Rectal smooth muscle tissue (tissue), 1 donor: ENCODE measurements around the gene NFATC3.
"Not testable (repeated sequence)": the region's sequence is repeated elsewhere in the genome, so short reads cannot be mapped to it uniquely, and the experiment has no call there.

Source experiments
- H3K27ac ChIP-seq: one replicate; pipeline ENCODE4 v1.7.0; 2013; ENCODE audit warnings: low read depth, low read length, inconsistent platforms
- H3K27me3 ChIP-seq: one replicate; pipeline ENCODE4 v1.7.0; 2013; ENCODE audit warnings: low read length; ENCODE audit not compliant: control insufficient read depth, insufficient read depth
- H3K36me3 ChIP-seq: one replicate; pipeline ENCODE4 v1.7.0; 2013; ENCODE audit warnings: low read length; ENCODE audit not compliant: control insufficient read depth, insufficient read depth
- H3K4me1 ChIP-seq: one replicate; pipeline ENCODE4 v1.7.0; 2013; ENCODE audit warnings: low read length; ENCODE audit not compliant: control insufficient read depth, insufficient read depth
- H3K4me3 ChIP-seq: one replicate; pipeline ENCODE4 v1.7.0; 2013; ENCODE audit warnings: low read length
- H3K9ac ChIP-seq: one replicate; pipeline ENCODE4 v1.7.0; 2013; ENCODE audit warnings: low read length

The NFATC3 gene

DNA sequence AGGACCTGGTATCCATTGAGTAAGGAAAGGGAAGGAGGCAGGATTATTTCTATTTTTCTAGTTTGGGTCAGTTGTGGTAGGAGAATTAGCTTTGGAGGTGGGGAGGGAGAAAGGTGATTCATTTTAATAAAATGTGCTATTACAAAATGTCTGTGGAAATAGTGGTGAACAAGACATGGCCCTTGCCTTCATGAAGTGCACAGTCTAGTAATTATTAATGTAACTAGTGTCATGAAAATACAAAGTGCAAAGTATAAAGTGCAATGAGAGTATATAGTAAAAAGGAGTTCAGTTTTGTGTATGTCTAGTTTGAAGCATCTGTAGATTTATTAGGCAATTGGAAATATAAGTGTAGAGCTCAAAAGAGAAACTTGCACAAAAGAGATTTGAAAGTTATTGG, 11.9 kb downstream of the NFATC3 start:
- H3K9ac ChIP-seq: no peak overlapping the region
- H3K27me3 ChIP-seq: no peaks in the 10 kb centered on the region
- H3K27ac ChIP-seq: no peak overlapping the region
- H3K36me3 ChIP-seq: no peaks in the 10 kb centered on the region
- no peaks in the 10 kb centered on the region for H3K4me1 ChIP-seq
- H3K4me3 ChIP-seq: no peak overlapping the region

DNA sequence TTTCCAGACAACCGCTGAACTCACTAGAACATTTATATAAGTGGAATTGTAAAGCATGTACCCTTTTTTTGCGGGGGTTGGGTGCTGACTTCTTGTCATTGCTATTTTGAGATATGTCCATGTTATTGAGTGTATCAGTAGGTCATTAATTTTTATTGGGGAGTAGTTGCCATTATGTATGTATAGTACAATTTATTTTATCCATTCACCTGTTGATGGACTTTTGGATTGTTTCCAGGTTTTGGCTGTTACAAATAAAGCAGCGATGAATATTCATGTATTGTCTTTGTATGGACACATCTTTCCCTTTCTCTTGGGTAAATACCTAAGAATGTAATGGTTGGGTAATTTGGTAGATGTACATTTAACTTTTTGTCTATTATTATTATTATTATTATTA, 12.7 kb downstream of the NFATC3 start:
- Histone ChIP-seq H3K36me3 (no peaks in the 10 kb centered on the region), H3K27me3 (no peaks in the 10 kb centered on the region), H3K4me1 (no peaks in the 10 kb centered on the region), H3K4me3 (no peak overlapping the region), H3K9ac (no peak overlapping the region), H3K27ac (no peak overlapping the region)

DNA sequence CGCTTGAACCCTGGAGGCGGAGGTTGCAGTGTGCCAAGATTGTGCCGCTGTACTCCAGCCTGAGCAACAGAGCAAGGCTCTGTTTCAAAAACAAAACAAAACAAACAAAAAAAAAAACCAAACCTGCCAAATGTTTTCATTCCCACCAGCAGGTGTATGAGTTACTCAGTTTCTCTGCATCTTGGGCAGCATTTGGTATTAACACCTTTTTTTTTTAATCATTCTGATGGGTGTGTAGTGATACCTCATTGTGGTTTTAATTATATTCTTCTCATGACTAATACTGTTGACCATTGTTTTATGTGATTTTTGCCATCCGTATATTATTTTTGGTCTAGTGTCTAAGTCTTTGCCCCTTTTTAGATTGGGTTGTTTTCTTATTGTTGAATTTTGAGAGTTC, 15.3 kb downstream of the NFATC3 start:
- Histone ChIP-seq H3K27me3 (no peaks in the 10 kb centered on the region), H3K4me3 (no peak overlapping the region), H3K36me3 (no peaks in the 10 kb centered on the region), H3K4me1 (no peaks in the 10 kb centered on the region), H3K9ac (no peak overlapping the region), H3K27ac (no peak overlapping the region)

GRCh38 chr16:68105611-68106010, 20.4 kb downstream of the NFATC3 start:
- no peak overlapping the region for H3K9ac ChIP-seq
- H3K27me3 ChIP-seq: no peaks in the 10 kb centered on the region
- no peak overlapping the region for H3K4me3 ChIP-seq
- no peak overlapping the region for H3K27ac ChIP-seq
- no peaks in the 10 kb centered on the region for H3K36me3 ChIP-seq
- H3K4me1 ChIP-seq: no peaks in the 10 kb centered on the region

- not testable (repeated sequence) for H3K9ac ChIP-seq, H3K4me1 ChIP-seq, H3K27ac ChIP-seq, H3K4me3 ChIP-seq, H3K36me3 ChIP-seq, H3K27me3 ChIP-seq
Measured at GRCh38 chr16:68107230-68107928, 22.2 kb downstream of the NFATC3 start.

DNA sequence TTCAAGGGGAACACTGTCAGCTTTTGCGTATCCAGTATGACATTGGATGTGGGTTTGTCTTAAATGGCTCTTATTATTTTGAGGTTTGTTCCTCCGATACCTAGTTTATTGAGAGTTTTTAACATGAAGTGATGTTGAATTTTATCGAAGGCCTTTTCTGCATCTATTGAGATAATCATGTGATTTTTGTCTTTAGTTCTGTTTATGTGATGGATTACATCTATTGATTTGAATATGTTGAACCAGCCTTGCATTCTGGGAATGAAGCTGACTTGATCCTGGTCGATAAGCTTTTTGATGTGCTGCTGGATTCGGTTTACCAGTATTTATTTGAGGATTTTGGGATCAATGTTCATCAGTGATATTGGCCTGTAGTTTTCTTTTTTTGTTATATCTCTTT, 24.0 kb downstream of the NFATC3 start:
- not testable (repeated sequence) for H3K9ac ChIP-seq, H3K27me3 ChIP-seq, H3K36me3 ChIP-seq, H3K27ac ChIP-seq, H3K4me1 ChIP-seq, H3K4me3 ChIP-seq

GRCh38 chr16:68110611-68111010, 25.4 kb downstream of the NFATC3 start:
- not testable (repeated sequence) for H3K27me3 ChIP-seq, H3K27ac ChIP-seq, H3K4me1 ChIP-seq, H3K4me3 ChIP-seq, H3K36me3 ChIP-seq, H3K9ac ChIP-seq

DNA sequence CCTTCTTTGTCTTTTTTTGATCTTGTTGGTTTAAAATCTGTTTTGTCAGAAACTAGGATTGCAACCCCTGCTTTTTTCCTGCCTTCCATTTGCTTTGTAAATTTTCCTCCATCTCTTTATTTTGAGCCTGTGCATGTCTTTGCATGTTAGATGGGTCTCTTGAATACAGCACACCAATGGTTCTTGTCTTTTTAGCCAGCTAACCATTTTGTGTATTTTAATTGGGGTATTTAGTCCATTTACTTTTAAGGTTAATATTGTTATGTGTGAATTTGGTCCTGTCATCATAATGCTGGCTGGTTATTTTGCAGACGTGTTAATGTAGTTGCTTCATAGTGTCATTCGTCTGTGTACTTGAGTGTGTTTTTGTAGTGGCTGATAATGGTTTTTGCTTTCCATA, 26.2 kb downstream of the NFATC3 start:
- no peak overlapping the region for H3K27ac ChIP-seq
- no peaks in the 10 kb centered on the region for H3K4me1 ChIP-seq
- no peaks in the 10 kb centered on the region for H3K27me3 ChIP-seq
- no peak overlapping the region for H3K4me3 ChIP-seq
- H3K36me3 ChIP-seq: no peaks in the 10 kb centered on the region
- no peak overlapping the region for H3K9ac ChIP-seq

GRCh38 chr16:68113059-68113761, 28.0 kb downstream of the NFATC3 start:
- no peak overlapping the region for H3K4me3 ChIP-seq
- H3K36me3 ChIP-seq: no peaks in the 10 kb centered on the region
- no peaks in the 10 kb centered on the region for H3K27me3 ChIP-seq
- no peak overlapping the region for H3K27ac ChIP-seq
- no peak overlapping the region for H3K9ac ChIP-seq
- H3K4me1 ChIP-seq: no peaks in the 10 kb centered on the region

GRCh38 chr16:68113765-68114240, 28.6 kb downstream of the NFATC3 start:
- Histone ChIP-seq H3K27me3 (no peaks in the 10 kb centered on the region), H3K4me1 (no peaks in the 10 kb centered on the region), H3K9ac (no peak overlapping the region), H3K27ac (no peak overlapping the region), H3K4me3 (no peak overlapping the region), H3K36me3 (no peaks in the 10 kb centered on the region)

GRCh38 chr16:68114939-68115338, 29.8 kb downstream of the NFATC3 start:
- H3K9ac ChIP-seq, H3K27ac ChIP-seq, H3K27me3 ChIP-seq, H3K36me3 ChIP-seq, H3K4me3 ChIP-seq, H3K4me1 ChIP-seq: not testable (repeated sequence)

DNA sequence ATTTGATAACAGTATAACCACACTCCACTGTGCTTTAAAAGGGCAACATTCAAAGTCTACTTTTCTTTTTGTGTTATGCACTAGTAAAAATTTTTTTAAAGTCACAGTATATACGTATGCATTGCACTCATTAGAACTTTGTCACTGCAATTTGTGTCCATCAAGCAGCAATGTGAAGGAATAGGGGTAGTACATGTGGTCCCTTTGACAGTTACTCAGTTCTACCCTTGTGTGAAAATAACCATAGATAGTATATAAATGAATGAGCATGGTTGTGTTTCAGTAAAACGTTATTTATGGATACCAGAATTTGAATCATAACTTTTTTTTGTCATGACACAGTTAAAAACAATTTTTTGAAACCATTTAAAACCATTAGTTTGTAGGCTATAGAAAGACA, 30.7 kb downstream of the NFATC3 start:
- Histone ChIP-seq H3K27me3 (no peaks in the 10 kb centered on the region), H3K9ac (no peak overlapping the region), H3K36me3 (no peaks in the 10 kb centered on the region), H3K4me3 (no peak overlapping the region), H3K27ac (no peak overlapping the region), H3K4me1 (no peaks in the 10 kb centered on the region)

- Histone ChIP-seq H3K9ac (no peak overlapping the region), H3K4me1 (no peaks in the 10 kb centered on the region), H3K36me3 (no peaks in the 10 kb centered on the region), H3K4me3 (no peak overlapping the region), H3K27ac (no peak overlapping the region), H3K27me3 (no peaks in the 10 kb centered on the region)
Measured at GRCh38 chr16:68116256-68116867, 31.2 kb downstream of the NFATC3 start.
